GM23338 (cell line): ENCODE data around the gene TCF3. TPM values are rescaled to one million over a fixed set of nuclear protein-coding genes. Genes with fewer than 3 reads are reported as not detected.

Experiments used
- ATAC-seq: fragments of 200-7000 bp; cut with Tn5 transposase; 3 replicates; pipeline ENCODE4 v1.9.1; 2020
- DNase-seq: peaks from one replicate; pipeline ENCODE4 v3.0.0-alpha.2; 2015; ENCODE audit warnings: low spot score
- H2AFZ ChIP-seq: fragments of 200-600 bp; sonication (generic); 2 replicates; pipeline ENCODE4 v1.8.0; 2016; ENCODE audit warnings: antibody characterized with exemption, mild to moderate bottlenecking, moderate library complexity
- H3F3A ChIP-seq: fragments of 200-600 bp; sonication (generic); replicated peaks from 2 replicates; pipeline ENCODE4 v1.8.0; 2017; ENCODE audit warnings: antibody characterized with exemption, mixed run types, low read depth
- H3K27ac ChIP-seq: fragments of 200-600 bp; sonication (generic); 2 replicates; pipeline ENCODE4 v1.6.1; 2016; ENCODE audit warnings: low read depth
- H3K27me3 ChIP-seq: fragments of 200-600 bp; sonication (generic); 2 replicates; pipeline ENCODE4 v1.8.0; 2016; ENCODE audit warnings: mild to moderate bottlenecking, mixed run types, moderate library complexity; ENCODE audit not compliant: insufficient read depth
- H3K36me3 ChIP-seq: fragments of 200-600 bp; sonication (generic); 2 replicates; pipeline ENCODE4 v1.8.0; 2016; ENCODE audit warnings: mild to moderate bottlenecking; ENCODE audit not compliant: insufficient read depth
- H3K4me1 ChIP-seq: fragments of 200-600 bp; sonication (generic); 2 replicates; pipeline ENCODE4 v1.8.0; 2016; ENCODE audit warnings: mild to moderate bottlenecking, moderate library complexity; ENCODE audit not compliant: insufficient read depth
- H3K4me2 ChIP-seq: fragments of 200-600 bp; sonication (generic); 2 replicates; pipeline ENCODE4 v1.7.1; 2017; ENCODE audit warnings: mixed run types
- H3K4me3 ChIP-seq: fragments of 200-600 bp; sonication (generic); 2 replicates; pipeline ENCODE4 v1.6.1; 2016; ENCODE audit warnings: mixed run types
- H3K79me2 ChIP-seq: fragments of 200-600 bp; sonication (generic); replicated peaks from 2 replicates; pipeline ENCODE4 v1.8.0; 2017; ENCODE audit warnings: mild to moderate bottlenecking; ENCODE audit not compliant: insufficient read depth
- H3K9me2 ChIP-seq: fragments of 200-600 bp; sonication (generic); 2 replicates; pipeline ENCODE4 v1.8.0; 2017; ENCODE audit not compliant: insufficient read depth
- H4K20me1 ChIP-seq: fragments of 200-600 bp; sonication (generic); replicated peaks from 2 replicates; pipeline ENCODE4 v1.8.0; 2017; ENCODE audit warnings: mild to moderate bottlenecking; ENCODE audit not compliant: insufficient read depth
- H3K27ac Mint-ChIP-seq: 2 replicates; pipeline ENCODE4 v1.8.0; 2020; ENCODE audit warnings: inconsistent platforms, mild to moderate bottlenecking, moderate library complexity, mixed read lengths
- H3K27me3 Mint-ChIP-seq: 3 replicates; pipeline ENCODE4 v1.8.0; 2022; ENCODE audit warnings: low read depth, mild to moderate bottlenecking, moderate library complexity, mixed read lengths, inconsistent platforms; ENCODE audit not compliant: insufficient read depth, poor library complexity
- H3K36me3 Mint-ChIP-seq: 3 replicates; pipeline ENCODE4 v1.8.0; 2021; ENCODE audit warnings: low read depth, mild to moderate bottlenecking, inconsistent platforms, moderate library complexity, mixed read lengths
- H3K4me1 Mint-ChIP-seq: 3 replicates; pipeline ENCODE4 v1.8.0; 2020; ENCODE audit warnings: mild to moderate bottlenecking, inconsistent platforms, mixed read lengths
- H3K4me3 Mint-ChIP-seq: 3 replicates; pipeline ENCODE4 v1.8.0; 2021; ENCODE audit warnings: moderate library complexity, mild to moderate bottlenecking, inconsistent platforms, mixed read lengths
- H3K9me3 Mint-ChIP-seq: 3 replicates; pipeline ENCODE4 v1.8.0; 2020; ENCODE audit warnings: moderate library complexity, mild to moderate bottlenecking, inconsistent platforms, mixed read lengths
- CTCF ChIP-seq, 2 experiments: fragments of 200-600 bp in 1 of 2; sonication (generic) in 1 of 2; conservative IDR thresholded peaks; 2 replicates each; pipeline versions ENCODE4 v1.5.1 to v1.6.1; 2016 to 2017; ENCODE audit warnings: antibody characterized with exemption in 2 of 2, low read depth in 2 of 2, mild to moderate bottlenecking in 2 of 2, moderate library complexity in 1 of 2
- ETS1 ChIP-seq: IDR thresholded peaks from 2 replicates; pipeline ENCODE4 v1.6.1; 2016; ENCODE audit warnings: antibody characterized with exemption
- EZH2 ChIP-seq: fragments of 200-600 bp; sonication (generic); IDR thresholded peaks from one replicate; pipeline ENCODE4 v1.8.0; 2017; ENCODE audit warnings: antibody characterized with exemption, mild to moderate bottlenecking, low read depth; ENCODE audit not compliant: unreplicated experiment
- NANOG ChIP-seq: IDR thresholded peaks from 2 replicates; pipeline ENCODE4 v1.6.1; 2016; ENCODE audit warnings: antibody characterized with exemption, borderline replicate concordance
- POLR2AphosphoS5 ChIP-seq: IDR thresholded peaks from 2 replicates; pipeline ENCODE4 v1.6.1; 2016; ENCODE audit warnings: antibody characterized with exemption, low read depth
- REST ChIP-seq: IDR thresholded peaks from one replicate; pipeline ENCODE4 v1.6.1; 2018; ENCODE audit warnings: antibody characterized with exemption; ENCODE audit not compliant: unreplicated experiment
- STAT1 ChIP-seq: IDR thresholded peaks from one replicate; pipeline ENCODE4 v1.6.1; 2016; ENCODE audit warnings: antibody characterized with exemption; ENCODE audit not compliant: unreplicated experiment
- ZNF114 ChIP-seq: fragments of 250-450 bp; sonication (Bioruptor Pico); IDR thresholded peaks from 2 replicates; pipeline ENCODE4 v1.5.0; 2020; ENCODE audit warnings: mild to moderate bottlenecking, moderate library complexity
- ZNF331 ChIP-seq: fragments of 250-450 bp; sonication (Bioruptor Pico); IDR thresholded peaks from 2 replicates; pipeline ENCODE4 v1.5.0; 2020; ENCODE audit warnings: low read depth, mild to moderate bottlenecking, moderate library complexity
- polyA plus RNA-seq: library from polyadenylated mRNA; unstranded; fragments of >200 nt; fragmentation: Nextera tagmentation; extraction: Ambion mirVana; gene quantifications from 2 replicates; pipeline ENCODE4 v1.2.1, GENCODE V29; 2016
- total RNA-seq: library from RNA; depleted of rRNA; stranded (reverse); fragments of >200 nt; shearing (Covaris generic); gene quantifications from 2 replicates; pipeline ENCODE4 v1.2.3, GENCODE V29; 2014

The TCF3 gene
- total and polyA plus RNA-seq, 2 experiments from 2014 or later, result 166 to 383 TPM

DNA sequence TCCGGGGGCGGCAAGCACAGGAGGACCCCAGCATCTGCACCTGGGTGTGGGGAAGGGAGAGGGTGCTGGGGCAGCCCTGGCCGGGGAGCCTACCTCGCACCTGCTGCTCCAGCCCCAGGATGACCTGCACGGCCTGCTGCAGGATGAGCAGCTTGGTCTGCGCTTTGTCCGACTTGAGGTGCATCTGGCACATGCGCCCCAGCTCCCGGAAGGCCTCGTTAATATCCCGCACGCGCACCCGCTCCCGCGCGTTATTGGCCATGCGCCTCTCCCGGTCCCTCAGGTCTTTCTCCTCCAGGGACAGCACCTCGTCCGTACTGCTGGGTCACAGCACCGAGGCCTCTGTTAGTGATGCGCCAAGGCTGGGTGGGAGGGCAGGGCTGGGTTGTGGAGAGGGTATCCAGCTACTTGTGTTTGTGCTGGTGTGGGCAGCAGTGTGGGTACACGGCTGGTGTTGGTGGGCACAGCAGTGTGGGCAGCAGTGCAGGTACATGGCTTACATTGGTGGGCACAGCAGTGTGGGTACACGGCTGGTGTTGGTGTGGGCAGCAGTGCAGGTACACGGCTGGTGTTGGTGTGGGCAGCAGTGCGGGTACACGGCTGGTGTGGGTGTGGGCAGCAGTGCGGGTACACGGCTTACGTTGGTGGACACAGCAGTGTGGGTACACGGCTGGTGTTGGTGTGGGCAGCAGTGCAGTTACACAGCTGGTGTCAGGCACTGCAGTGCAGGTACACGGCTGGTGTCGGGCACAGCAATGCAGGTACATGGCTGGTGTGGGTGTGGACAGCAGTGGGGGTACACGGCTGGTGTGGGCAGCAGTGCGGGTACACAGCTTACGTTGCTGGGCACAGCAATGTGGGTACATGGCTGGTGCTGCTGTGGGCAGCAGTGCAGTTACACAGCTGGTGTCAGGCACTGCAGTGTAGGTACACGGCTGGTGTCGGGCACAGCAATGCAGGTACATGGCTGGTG is 40.0 kb downstream of the TCF3 start (continued):
- no peak for TF ChIP-seq CTCF (conservative IDR thresholded peaks at IDR 0.05; ENCODE audit: low read depth in 2 of 2)

DNA sequence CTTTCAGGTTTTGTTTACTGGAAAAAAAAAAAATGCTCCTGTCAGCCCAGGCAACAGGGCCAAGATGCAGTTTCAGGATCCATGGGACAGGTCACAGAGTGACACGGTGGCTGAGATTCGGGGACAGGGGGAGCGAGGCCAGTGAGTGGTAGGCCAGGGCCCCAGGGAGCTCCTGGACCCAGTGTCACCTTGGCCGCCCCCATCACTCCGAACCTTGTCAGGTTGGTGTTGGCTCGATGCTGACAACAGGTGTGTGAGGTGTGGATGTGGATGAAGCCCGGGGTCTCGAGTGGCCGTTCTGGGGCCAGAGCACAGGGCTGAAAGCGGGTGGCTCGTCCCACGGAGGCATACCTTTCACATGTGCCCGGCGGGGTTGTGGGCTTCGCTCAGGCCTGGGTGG is 41.1 kb downstream of the TCF3 start:
- Histone ChIP-seq H3F3A (peaks cover 25% of the 10 kb centered on the region), H3K9me2 (no peaks in the 10 kb centered on the region), H3K4me1 (peaks cover 5% of the 10 kb centered on the region), H4K20me1 (peaks cover 5% of the 10 kb centered on the region; the same call in 1 of the 2 replicates), H3K79me2 (no peaks in the 10 kb centered on the region; the same call in 1 of the 2 replicates), H3K4me2 (no peak overlapping the region), H2AFZ (no peak overlapping the region), H3K27me3 (no peaks in the 10 kb centered on the region), H3K4me3 (no peak overlapping the region), H3K36me3 (peaks cover 16% of the 10 kb centered on the region), H3K27ac (no peak overlapping the region)
- H3K27me3 Mint-ChIP-seq, result peaks cover 26% of the 10 kb centered on the region
- ATAC-seq (no peak), DNase-seq (no peak)
- no peak overlapping the region; the same call in 2 of the 3 replicates for H3K4me3 Mint-ChIP-seq
- H3K4me1 Mint-ChIP-seq, result 0 out of 3 replicates have a peak, but pooled peaks cover 6% of the 10 kb centered on the region
- no peaks in the 10 kb centered on the region for H3K9me3 Mint-ChIP-seq
- no peak overlapping the region for H3K27ac Mint-ChIP-seq
- H3K36me3 Mint-ChIP-seq, result peaks cover 66% of the 10 kb centered on the region
- no peak for TF ChIP-seq POLR2AphosphoS5
- TF ChIP-seq NANOG, result no peak
- TF ChIP-seq STAT1, result no peak
- no peak for TF ChIP-seq CTCF (conservative IDR thresholded peaks at IDR 0.05; ENCODE audit: low read depth in 2 of 2)
- no peak for TF ChIP-seq ETS1
- no peak for TF ChIP-seq REST
- no peak for TF ChIP-seq ZNF114 (CRISPR knock-in tag)
- no peak for TF ChIP-seq EZH2
- TF ChIP-seq ZNF331 (CRISPR knock-in tag), result no peak
